GM19395 (cell line): Measurements from ENCODE around the gene MAP3K9.

Experiments used
- ATAC-seq: cut with Tn5 transposase; IDR thresholded peaks from one replicate; pipeline ENCODE4 v1.9.1; 2021; ENCODE audit warnings: mild to moderate bottlenecking, moderate library complexity; ENCODE audit not compliant: unreplicated experiment

The MAP3K9 gene

DNA sequence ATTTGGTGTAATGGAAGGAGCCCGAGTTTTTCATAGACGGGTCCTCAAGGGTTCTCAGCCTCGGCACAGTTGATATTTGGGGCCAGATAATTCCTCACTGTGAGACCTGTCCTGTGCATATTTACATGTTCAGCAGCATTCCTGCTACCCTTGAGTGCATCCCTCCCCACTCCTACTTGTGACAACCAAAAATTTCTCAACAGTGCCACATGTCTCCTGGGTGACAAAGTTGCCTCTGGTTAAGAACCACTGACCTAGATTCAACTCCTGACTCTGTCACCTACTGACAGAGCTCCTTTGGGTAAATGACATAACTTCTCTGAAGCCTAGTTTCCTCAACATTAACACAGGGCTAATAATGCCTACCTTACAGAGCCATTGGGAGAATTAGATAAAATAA lies 107.2 kb downstream of the MAP3K9 start:
- ATAC-seq: no peak

DNA sequence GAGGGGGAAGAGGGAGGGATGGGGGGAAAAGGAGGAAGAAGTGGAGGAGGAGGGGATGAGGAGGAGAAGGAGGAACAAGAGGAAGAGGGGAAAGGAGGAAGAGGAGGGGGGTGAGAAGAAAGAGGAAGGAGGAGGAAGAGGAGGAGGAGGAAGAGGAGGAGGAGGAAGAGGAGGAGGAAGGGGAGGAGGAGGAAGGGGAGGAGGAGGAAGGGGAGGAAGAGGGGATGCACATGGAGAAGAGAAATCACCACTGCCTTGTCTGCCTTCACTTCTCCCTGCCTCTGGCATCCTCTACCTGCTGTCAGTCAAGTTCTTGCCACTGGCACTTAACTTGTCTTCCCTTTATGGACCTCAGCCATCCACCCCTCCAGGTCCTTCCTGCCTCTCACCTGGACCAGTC lies 107.7 kb downstream of the MAP3K9 start:
- no peak for ATAC-seq

DNA sequence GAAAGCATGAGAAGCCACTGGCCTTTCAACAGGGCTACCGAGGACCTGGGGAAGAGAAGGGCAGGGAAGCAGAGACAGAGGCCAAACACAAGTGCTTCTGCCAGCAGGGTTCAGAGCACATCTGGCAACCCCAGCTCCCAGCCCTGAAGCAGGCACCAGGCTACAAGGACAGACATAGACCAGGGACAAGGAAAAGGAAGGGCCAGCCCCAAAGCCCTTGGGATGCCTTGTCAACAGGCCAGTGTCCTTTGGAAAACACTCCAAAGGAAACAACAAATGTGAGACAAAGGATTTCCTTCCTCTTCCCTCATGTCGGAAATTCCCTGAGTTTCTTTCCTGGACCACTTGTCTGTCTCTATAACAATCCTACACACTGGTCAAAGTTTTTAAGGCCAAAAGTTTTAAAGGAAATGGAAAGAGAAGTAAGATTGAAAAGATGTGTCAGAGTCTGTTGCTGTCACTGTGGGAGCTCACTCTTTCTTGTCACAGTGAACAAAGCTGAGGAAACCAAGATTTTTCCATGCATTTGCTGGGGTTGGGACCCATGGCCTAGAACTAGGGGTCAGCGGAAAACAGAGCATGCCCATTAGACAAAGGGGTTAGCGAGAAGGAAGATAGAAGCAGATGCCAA lies 108.2 kb downstream of the MAP3K9 start:
- no peak for ATAC-seq

DNA sequence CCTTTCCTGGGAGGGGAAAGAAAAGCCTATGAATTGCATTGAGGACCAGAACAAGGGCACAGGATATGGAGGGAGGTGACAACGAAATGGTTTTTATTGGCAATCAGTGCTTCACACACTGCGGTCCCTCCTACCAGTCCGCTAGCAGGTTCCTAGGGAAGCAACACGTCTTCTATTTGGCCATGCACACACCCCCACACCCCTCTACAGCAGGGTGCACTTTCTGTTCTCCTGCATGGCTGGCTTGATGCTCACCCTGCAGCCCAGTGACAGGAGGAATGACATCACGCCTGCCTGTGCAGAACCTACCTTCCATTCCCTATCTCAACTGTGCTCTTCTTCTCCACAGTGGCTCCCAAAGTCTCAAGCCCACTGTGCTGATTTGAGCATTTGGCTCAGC lies 109.7 kb downstream of the MAP3K9 start:
- no peak for ATAC-seq

DNA sequence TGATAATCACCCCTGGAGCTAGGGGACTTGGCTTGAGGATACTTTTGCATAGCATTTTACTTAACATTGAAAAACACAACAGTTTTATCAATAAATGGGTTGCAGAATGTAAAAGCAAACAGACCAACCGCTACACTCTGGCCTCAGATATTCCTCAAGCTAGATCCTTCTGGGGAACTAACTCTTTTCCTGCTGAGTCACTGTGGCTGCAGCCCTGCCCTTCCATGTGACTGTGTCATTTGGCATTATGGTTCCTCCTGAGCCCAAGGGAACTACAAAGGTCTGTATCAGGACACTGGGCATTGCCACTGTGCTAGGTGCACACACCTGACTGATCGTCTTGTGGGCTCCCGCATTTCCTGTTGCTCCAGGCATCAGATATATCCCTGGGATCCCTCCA lies 111.0 kb downstream of the MAP3K9 start:
- ATAC-seq: no peak

DNA sequence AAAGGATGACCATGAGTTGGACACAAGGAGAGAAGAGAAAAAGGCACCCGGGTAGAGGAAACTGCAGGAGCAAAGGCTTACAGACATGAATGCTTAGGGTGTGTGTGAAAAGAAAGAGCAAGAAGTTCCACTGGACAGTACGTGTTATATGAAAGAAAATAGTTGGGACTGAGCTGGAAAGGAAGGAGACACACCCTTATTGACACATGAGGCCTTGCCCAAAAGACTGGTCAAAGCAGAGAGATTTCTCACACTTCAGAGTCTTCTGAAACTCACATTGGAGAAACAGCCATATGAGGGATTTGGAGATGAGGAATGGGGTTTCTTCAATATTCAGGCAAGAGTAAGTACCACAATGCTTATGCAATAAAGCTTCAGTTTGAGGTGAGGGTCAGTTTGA lies 111.6 kb downstream of the MAP3K9 start:
- ATAC-seq: no peak

DNA sequence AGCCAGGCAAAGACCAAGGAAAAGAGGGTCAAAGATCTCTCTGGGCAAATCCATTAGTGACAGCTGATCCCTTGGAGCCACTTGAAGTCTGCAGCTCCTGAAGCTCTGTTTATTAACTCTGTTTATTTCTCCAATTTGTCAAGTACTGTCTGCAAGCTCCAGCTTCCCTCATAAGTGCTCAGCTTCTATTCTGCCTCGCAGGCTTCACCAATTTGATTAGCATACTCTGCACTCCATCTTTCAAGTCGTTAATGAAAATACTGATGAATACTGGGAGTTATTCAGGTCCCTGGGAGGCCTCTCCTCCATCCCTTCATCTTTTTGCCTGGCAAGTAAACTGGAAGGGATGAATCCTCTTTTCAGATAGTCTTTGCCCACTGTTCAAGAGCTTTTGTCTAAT lies 113.3 kb downstream of the MAP3K9 start:
- no peak for ATAC-seq

DNA sequence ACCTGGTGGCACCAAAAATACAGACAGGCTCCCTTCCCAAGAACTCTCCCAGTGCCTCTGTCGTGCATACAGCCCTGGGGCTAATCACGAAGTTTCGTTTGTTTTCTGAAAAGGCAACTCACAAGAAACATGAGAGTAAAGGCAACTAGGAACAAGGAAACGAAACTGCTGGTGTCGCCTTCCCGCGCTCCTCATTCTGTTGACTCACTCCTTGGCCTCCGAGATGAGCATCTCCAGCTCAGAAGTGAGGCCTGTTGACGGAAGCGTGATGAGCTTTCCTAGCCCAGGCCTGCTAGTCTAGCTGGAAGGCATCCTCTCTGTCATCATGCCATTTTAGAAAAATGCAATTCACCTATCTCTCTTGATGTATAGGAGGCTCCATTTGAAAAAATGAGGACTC lies 117.1 kb downstream of the MAP3K9 start:
- ATAC-seq: no peak

DNA sequence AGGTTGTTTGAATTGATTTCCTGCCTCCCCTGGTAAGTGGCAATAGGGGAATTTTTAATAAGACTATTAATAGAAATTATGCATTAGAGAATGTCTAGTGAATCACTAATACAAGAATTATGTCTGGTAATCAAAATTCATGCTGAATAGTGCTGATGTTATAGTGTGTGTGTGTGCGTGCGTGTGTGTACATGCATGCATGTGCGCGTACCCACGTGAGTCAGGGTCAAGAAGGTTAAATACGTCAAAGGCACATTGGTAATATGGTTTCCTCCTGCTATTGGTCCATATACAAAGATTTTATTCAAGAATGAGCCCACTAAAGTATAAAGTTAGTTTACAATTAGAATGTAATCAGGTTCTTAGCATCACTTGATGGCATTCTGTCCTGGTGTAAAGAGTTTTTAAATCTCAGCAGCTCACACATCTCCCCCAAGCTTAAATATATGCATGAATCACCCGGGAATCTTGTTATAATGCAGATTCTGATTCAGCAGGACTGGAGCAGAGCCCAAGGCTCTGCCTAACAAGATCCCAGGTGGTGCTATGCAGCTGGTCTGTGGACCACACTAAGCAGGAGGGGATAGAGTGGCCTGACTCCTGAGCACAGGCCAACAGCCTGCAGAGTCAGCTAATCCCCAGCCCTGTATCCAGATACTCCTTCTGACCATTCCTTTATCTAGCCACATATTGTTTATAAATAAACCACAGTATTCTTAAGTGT lies 123.7 kb downstream of the MAP3K9 start:
- ATAC-seq: no peak

DNA sequence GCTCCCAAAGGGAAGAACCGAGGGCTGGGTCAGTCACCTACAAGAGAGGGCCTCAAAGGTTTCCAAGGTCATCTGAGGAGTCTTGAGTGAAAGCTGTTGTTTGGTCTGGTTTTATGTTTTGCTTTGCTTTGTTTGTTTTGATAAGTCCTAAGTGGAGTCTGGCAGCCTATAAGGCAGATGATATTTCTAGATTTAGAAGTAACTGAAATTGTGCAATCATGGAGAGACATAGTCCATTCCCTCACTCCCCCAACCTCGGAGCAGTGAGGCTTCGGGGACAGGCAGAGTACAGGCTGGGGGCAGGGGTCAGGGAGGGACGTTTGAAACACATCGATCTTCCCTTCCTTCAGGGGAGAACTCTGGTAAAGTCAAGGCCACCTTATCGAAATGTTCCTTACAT lies 125.3 kb downstream of the MAP3K9 start:
- ATAC-seq: no peak

DNA sequence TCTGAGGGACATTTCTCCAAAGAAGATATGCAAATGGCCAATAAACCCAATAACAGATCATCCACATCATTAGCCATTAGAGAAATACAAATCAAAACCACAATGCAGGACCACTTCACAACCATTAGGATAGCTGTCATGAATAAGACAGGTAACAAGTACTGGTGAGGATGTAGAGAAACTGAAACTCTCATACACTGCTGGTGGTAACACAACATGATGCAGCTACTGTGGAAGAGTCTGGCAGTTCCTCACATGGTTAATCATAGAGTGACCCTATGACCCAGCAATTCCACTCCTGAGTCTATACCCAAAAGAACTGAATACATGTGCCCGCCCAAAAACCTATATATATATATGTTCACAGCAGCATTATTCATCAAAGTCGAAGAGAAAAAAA lies 128.6 kb downstream of the MAP3K9 start:
- no peak for ATAC-seq

DNA sequence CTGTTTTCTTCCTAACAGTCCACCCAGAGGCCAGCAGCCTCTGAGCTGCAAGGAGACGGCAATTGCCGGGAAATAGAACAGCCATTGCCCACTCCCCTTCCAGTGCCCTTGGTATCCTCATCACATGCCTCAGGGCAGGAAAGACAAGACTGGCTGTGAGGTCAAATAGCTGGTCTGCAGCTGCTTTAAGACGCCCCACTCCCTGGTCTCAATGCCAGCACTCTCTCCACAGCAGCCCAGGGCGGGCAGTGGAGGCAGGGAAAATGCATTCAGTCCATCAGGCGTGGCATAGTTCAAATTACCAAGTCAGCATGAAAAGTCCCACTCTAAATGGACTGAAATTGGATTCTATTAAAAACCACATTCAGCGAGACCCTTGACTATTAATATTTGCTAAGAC lies 132.0 kb downstream of the MAP3K9 start:
- ATAC-seq: no peak
